ENCODE measurements around the gene ARHGAP40.

Gene ARHGAP40

GRCh38 chr20:38620441-38620840 is 18.8 kb downstream of the ARHGAP40 start:
- H3K4me3 ChIP-seq (ENCODE audit: low read length) = no peak overlapping the region
- no peak for DNase-seq (ENCODE audit: low read depth)
- TF ChIP-seq CTCF (conservative IDR thresholded peaks at IDR 0.05; ENCODE audit: low read length) = no peak

- no peak for TF ChIP-seq CTCF (conservative IDR thresholded peaks at IDR 0.05; ENCODE audit: low read length)
- H3K4me3 ChIP-seq (ENCODE audit: low read length) = no peak overlapping the region
- DNase-seq (ENCODE audit: low read depth) = no peak
Observed at GRCh38 chr20:38623061-38623460, 21.5 kb downstream of the ARHGAP40 start.

- no peak overlapping the region for H3K4me3 ChIP-seq (ENCODE audit: low read length)
- no peak for TF ChIP-seq CTCF (conservative IDR thresholded peaks at IDR 0.05; ENCODE audit: low read length)
- no peak for DNase-seq (ENCODE audit: low read depth)
Observed at GRCh38 chr20:38624084-38624483, 22.5 kb downstream of the ARHGAP40 start.

GRCh38 chr20:38625896-38626295 is 24.3 kb downstream of the ARHGAP40 start:
- H3K4me3 ChIP-seq (ENCODE audit: low read length) = no peak overlapping the region
- no peak for DNase-seq (ENCODE audit: low read depth)
- no peak for TF ChIP-seq CTCF (conservative IDR thresholded peaks at IDR 0.05; ENCODE audit: low read length)

GRCh38 chr20:38626921-38627659 is 25.5 kb downstream of the ARHGAP40 start:
- no peak overlapping the region for H3K4me3 ChIP-seq (ENCODE audit: low read length)
- TF ChIP-seq CTCF (conservative IDR thresholded peaks at IDR 0.05; ENCODE audit: low read length) = no peak
- DNase-seq (ENCODE audit: low read depth) = no peak

DNA sequence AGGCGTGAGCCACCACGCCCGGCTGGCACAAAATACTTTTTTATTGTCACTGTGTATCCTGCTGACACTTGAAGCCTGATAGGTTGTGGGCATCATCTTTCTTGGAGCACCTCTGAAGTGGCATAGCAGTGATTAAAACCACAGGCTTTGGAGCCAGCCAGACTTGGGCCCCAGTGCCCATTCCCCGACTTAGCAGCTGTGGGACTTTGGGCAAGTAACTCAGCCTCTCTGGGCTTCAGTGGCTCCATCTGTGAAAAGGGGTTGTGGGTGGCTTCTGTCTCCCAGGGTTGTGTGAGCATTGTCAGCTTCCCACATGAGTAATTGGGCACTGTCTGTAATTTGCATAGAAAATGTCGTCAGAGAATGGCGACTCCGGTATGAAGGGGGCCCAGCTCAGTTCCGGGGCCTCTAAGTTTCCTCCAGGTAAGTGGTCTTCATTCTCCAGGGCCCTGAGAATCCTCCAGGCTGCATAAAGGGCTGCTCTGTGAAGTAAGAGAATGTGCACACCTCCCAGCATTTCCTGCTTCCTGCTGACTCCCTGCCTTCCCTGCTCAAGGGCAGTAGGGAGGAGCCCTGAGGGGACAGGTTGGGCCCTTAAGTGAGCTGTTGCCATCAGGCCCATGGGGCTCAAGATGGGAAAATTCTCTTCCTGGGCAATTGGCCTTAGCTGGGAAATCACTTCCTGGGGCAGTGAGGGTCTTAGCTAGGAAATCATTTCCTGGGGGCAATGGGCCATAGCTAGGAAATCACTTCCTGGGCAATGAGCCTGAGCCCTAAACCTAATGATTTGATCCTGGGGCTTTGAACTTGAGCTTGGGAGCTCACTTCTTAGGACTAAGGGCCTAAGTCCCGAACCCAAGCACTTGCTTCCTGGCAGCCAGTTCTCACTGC is 27.2 kb downstream of the ARHGAP40 start:
- H3K4me3 ChIP-seq (ENCODE audit: low read length) = no peak overlapping the region
- no peak for TF ChIP-seq CTCF (conservative IDR thresholded peaks at IDR 0.05; ENCODE audit: low read length)
- no peak for DNase-seq (ENCODE audit: low read depth)
